Measurements from ENCODE around the gene ARL6IP6.

DNA sequence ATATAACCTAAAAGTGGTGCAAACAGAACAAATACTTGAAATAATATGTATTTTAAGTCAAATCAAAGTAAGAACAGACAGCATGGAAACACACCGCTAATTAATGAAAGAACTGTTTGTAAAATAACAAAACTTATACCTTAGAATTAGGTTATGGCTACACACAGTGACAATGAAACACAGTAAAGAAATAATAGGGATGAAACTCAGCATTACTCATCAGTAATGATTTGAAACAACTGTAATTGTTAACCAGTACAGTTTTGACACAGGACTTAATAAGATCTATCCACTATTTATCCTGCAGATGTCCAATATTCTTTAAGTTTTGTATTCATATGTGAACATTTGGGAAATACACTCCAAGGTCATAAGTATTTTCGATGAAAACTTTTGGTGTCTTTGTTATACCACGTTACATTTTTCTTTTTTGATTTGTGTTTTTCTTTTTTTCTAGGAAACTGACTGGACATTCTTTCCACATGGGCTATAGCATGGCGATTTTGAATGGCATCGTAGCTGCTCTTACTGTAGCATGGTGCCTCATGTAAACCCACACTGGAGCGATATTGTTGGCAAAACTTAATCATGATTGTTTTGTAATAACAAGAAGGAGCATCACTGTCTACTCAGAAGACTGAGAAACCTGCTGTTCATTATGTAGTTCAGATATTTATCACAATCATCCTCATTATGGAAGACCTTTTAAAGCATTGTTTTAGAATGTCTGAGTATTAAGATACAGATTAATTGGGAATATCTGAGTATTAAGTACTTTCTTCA is 41.1 kb downstream of the ARL6IP6 start:
- TF ChIP-seq, protein P1, sequence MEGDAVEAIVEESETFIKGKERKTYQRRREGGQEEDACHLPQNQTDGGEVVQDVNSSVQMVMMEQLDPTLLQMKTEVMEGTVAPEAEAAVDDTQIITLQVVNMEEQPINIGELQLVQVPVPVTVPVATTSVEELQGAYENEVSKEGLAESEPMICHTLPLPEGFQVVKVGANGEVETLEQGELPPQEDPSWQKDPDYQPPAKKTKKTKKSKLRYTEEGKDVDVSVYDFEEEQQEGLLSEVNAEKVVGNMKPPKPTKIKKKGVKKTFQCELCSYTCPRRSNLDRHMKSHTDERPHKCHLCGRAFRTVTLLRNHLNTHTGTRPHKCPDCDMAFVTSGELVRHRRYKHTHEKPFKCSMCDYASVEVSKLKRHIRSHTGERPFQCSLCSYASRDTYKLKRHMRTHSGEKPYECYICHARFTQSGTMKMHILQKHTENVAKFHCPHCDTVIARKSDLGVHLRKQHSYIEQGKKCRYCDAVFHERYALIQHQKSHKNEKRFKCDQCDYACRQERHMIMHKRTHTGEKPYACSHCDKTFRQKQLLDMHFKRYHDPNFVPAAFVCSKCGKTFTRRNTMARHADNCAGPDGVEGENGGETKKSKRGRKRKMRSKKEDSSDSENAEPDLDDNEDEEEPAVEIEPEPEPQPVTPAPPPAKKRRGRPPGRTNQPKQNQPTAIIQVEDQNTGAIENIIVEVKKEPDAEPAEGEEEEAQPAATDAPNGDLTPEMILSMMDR (IDR thresholded peaks at IDR 0.05; ENCODE audit: insufficient read depth, low read length, poor library complexity, severe bottlenecking): no peak
- TF ChIP-seq EZH2phosphoT487 (conservative IDR thresholded peaks at IDR 0.05; ENCODE audit: low read length): no peak
